KMS-11 (cell line): ENCODE data around the gene PFKFB2.

Experiments
- H2AFZ ChIP-seq: fragments of 200-600 bp; sonication (generic); 2 replicates; pipeline ENCODE4 v1.6.1; 2016; ENCODE audit warnings: antibody characterized with exemption, mixed run types, low read depth
- H3K27ac ChIP-seq: fragments of 200-600 bp; sonication (generic); 2 replicates; pipeline ENCODE4 v1.6.1; 2016; ENCODE audit warnings: mild to moderate bottlenecking, mixed run types
- H3K27me3 ChIP-seq: fragments of 200-600 bp; sonication (generic); 2 replicates; pipeline ENCODE4 v1.6.1; 2017; ENCODE audit warnings: mild to moderate bottlenecking, low read depth, mixed run types, moderate library complexity; ENCODE audit not compliant: insufficient read depth
- H3K36me3 ChIP-seq: fragments of 200-600 bp; sonication (generic); 2 replicates; pipeline ENCODE4 v1.6.1; 2017; ENCODE audit warnings: mild to moderate bottlenecking, mixed run types; ENCODE audit not compliant: insufficient read depth
- H3K4me1 ChIP-seq: fragments of 200-600 bp; sonication (generic); 2 replicates; pipeline ENCODE4 v1.6.1; 2016; ENCODE audit warnings: mild to moderate bottlenecking, low read depth, mixed run types; ENCODE audit not compliant: poor library complexity, severe bottlenecking
- H3K4me2 ChIP-seq: fragments of 200-600 bp; sonication (generic); 2 replicates; pipeline ENCODE4 v1.7.0; 2016; ENCODE audit warnings: mild to moderate bottlenecking, mixed run types
- H3K4me3 ChIP-seq: fragments of 200-600 bp; sonication (generic); IDR thresholded peaks from 2 replicates; pipeline ENCODE4 v1.6.1; 2017; ENCODE audit warnings: low read depth, low read length, mixed read lengths; ENCODE audit not compliant: insufficient read depth
- H3K79me2 ChIP-seq: fragments of 200-600 bp; sonication (generic); 2 replicates; pipeline ENCODE4 v1.6.1; 2016; ENCODE audit warnings: low read depth, mixed run types; ENCODE audit not compliant: insufficient read depth
- H3K9ac ChIP-seq: fragments of 200-600 bp; sonication (generic); 2 replicates; pipeline ENCODE4 v1.6.1; 2016; ENCODE audit warnings: mild to moderate bottlenecking, mixed run types
- H4K20me1 ChIP-seq: fragments of 200-600 bp; sonication (generic); 2 replicates; pipeline ENCODE4 v1.6.1; 2016; ENCODE audit warnings: mild to moderate bottlenecking, mixed run types; ENCODE audit not compliant: insufficient read depth
- TF ChIP-seq, protein P1 (sequence below): fragments of 200-600 bp; sonication (generic); conservative IDR thresholded peaks from 2 replicates; pipeline ENCODE4 v1.6.1; 2017; ENCODE audit warnings: low read depth, mild to moderate bottlenecking, antibody characterized with exemption, low read length, moderate library complexity, mixed read lengths

The PFKFB2 gene

DNA sequence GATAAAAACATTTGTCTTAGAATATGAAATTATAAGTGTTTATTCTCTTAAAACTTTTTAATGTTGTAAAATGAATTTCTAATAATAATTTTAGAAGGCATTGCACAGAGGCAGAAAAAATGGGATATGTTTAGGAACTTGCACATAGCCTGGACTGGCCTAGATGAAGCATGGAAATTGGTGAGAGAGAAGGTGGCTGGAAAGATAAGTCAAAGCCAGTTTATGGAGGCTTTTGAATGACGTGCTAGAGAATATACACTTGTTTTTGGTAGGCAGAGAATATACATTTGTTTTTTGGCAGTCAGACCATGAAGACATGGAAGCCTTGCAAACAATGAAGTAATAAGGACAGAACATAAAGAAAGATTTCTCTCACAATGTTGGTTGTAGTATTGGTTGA is 48.6 kb downstream of the PFKFB2 start:
- no peak overlapping the region for H3K27ac ChIP-seq
- H3K9ac ChIP-seq: no peak overlapping the region
- peaks cover 7% of the 10 kb centered on the region for H3K4me1 ChIP-seq
- H3K79me2 ChIP-seq: no peaks in the 10 kb centered on the region
- no peak overlapping the region for H3K4me3 ChIP-seq
- no peaks in the 10 kb centered on the region for H3K27me3 ChIP-seq
- H3K4me2 ChIP-seq: no peak overlapping the region
- no peaks in the 10 kb centered on the region for H4K20me1 ChIP-seq
- H2AFZ ChIP-seq: no peak overlapping the region
- H3K36me3 ChIP-seq: no peaks in the 10 kb centered on the region
- TF ChIP-seq, protein P1, sequence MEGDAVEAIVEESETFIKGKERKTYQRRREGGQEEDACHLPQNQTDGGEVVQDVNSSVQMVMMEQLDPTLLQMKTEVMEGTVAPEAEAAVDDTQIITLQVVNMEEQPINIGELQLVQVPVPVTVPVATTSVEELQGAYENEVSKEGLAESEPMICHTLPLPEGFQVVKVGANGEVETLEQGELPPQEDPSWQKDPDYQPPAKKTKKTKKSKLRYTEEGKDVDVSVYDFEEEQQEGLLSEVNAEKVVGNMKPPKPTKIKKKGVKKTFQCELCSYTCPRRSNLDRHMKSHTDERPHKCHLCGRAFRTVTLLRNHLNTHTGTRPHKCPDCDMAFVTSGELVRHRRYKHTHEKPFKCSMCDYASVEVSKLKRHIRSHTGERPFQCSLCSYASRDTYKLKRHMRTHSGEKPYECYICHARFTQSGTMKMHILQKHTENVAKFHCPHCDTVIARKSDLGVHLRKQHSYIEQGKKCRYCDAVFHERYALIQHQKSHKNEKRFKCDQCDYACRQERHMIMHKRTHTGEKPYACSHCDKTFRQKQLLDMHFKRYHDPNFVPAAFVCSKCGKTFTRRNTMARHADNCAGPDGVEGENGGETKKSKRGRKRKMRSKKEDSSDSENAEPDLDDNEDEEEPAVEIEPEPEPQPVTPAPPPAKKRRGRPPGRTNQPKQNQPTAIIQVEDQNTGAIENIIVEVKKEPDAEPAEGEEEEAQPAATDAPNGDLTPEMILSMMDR: no peak

DNA sequence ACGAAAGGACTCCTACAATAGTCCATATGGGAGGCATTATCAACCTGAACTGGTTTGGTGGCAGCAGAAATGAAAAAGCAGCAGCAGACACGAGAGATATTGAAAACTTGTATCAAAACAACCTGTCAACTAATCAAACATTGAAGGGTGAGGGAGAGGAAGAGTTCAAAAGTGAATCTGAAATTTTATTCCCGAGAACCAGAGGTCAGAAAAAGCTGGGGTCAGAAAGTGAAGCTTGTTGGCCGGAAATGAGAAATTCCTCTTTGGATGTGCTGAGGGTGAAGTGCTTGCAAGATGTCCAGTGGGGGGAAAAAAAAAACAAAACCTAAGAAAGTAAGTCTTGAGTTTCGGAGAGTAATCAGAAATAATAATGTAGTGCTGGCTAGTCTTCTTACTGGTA is 49.1 kb downstream of the PFKFB2 start:
- no peak overlapping the region for H3K4me3 ChIP-seq
- H3K9ac ChIP-seq: no peak overlapping the region
- no peaks in the 10 kb centered on the region for H3K27me3 ChIP-seq
- TF ChIP-seq, protein P1: no peak
- no peak overlapping the region for H3K27ac ChIP-seq
- H4K20me1 ChIP-seq: no peaks in the 10 kb centered on the region
- no peaks in the 10 kb centered on the region for H3K79me2 ChIP-seq
- H2AFZ ChIP-seq: no peak overlapping the region
- peaks cover 6% of the 10 kb centered on the region for H3K4me1 ChIP-seq
- H3K4me2 ChIP-seq: no peak overlapping the region
- H3K36me3 ChIP-seq: no peaks in the 10 kb centered on the region

DNA sequence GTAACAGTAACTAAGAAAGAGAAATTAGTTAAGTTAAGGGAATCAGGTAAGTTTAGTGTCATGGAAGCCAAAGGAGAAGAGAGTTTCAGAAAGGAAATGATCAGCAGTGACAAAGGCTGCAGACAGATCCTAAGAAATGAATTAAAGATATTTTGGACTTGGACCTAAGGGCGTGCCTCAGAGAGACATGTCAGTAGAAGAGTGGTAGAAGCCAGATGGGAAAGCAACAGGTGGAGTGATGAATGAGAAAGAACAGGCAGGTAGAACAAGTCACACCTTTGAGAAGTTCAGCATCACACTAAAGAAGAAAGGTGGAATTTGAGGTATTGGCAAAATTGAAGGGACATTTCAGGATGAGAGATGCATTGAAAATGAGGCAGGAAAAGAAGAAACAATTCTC is 49.6 kb downstream of the PFKFB2 start:
- H3K27ac ChIP-seq: no peak overlapping the region
- H3K4me2 ChIP-seq: no peak overlapping the region
- H3K79me2 ChIP-seq: no peaks in the 10 kb centered on the region
- peaks cover 1% of the 10 kb centered on the region for H3K4me1 ChIP-seq
- no peak overlapping the region for H3K4me3 ChIP-seq
- H3K27me3 ChIP-seq: no peaks in the 10 kb centered on the region
- no peaks in the 10 kb centered on the region for H3K36me3 ChIP-seq
- TF ChIP-seq, protein P1: no peak
- no peak overlapping the region for H3K9ac ChIP-seq
- no peaks in the 10 kb centered on the region for H4K20me1 ChIP-seq
- no peak overlapping the region for H2AFZ ChIP-seq

DNA sequence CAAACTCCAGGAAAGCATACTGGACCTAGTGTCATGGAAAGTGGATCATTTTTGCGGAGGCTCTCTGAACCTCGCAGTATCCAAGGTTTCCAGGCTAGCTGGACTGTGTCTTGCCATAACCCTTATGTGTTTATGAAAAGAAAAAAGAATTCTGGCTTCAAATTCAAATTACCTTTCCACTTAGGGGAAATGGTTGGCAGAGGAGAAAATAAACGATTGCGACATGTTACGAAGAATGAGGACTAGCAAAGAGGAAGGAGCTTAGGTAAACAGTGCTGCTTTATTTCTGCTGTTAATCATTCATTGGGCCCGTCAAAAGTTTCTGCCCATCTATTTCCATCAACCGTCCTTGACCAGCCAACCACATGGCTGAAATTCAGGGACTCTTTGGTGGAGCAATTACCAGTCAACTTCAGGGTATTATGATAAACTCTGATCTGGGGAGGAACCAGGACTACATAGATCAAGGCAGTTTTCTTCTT is 50.9 kb downstream of the PFKFB2 start, which contains the start of gene C4BPA:
C4BPA (plus strand) TSS at position 342 of the 482 bp plus-strand sequence. CDS start 8,793 bp downstream, outside the sequence.
- Histone ChIP-seq H3K27me3 (no peaks in the 10 kb centered on the region), H3K4me2 (no peak within 1 kb of the TSS), H3K36me3 (no peaks in the 10 kb centered on the region), H3K4me1 (no peaks in the 10 kb centered on the region), H3K27ac (no peak within 1 kb of the TSS), H3K9ac (no peak within 1 kb of the TSS), H4K20me1 (no peaks in the 10 kb centered on the region), H3K79me2 (no peaks in the 10 kb centered on the region), H2AFZ (no peak within 1 kb of the TSS), H3K4me3 (no peak within 1 kb of the TSS)
- TF ChIP-seq, protein P1: no peak
